ENCODE data around the gene CR1.
"Not testable (repeated sequence)": the region's sequence is repeated elsewhere in the genome, so short reads cannot be mapped to it uniquely, and the experiment has no call there.

The CR1 gene

DNA sequence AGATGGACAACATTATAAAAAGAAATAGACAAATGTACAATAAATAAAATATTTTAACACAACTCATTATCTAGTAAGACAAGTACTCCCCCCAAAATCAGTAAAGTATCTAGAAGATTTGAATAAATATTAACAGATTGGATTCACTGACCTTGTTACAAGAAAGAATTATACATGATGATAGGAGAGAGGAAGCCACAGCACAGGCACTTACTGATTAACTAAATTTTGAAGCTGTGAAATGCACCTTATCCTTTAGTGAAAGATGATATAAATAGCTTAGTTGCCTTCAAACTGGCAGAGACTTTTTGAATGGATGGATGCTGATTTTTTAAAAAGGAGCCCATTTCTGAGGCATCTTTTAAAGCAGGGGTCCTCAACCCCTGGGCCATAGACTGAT is 8.5 kb downstream of the CR1 start:
- no peak for DNase-seq

DNA sequence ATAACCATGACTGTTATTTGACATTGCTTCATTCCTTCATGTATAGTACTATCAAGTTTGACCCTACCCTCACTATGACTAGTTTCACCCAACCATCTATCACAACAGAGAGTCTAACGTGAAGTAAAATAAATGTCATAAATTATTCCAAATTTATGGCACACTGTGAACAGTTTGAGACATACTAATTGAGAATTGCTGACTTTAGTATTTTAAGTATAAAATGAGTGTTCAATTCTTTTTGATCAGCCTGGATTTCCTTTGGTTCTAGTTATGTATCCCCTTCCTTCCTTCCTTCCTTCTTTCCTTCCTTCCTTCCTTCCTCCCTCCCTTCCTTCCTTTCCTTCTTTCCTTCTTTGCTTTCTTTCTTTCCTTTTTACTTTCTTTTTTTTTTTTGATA is 14.5 kb downstream of the CR1 start:
- no peak for DNase-seq

DNA sequence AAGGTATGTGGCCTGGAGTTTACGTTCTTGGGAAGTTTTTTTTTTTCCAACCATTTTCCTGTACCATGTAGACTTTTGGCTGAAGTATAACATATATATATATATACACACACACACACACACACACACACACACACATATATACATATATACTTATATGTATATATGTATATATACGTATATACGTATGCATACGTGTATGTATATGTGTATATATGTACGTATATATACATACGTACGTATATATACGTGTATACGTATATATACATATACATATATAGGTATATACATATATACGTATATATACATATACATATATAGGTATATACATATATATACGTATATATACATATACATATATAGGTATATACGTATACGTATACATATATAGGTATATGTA is 18.9 kb downstream of the CR1 start:
- DNase-seq: no peak

DNA sequence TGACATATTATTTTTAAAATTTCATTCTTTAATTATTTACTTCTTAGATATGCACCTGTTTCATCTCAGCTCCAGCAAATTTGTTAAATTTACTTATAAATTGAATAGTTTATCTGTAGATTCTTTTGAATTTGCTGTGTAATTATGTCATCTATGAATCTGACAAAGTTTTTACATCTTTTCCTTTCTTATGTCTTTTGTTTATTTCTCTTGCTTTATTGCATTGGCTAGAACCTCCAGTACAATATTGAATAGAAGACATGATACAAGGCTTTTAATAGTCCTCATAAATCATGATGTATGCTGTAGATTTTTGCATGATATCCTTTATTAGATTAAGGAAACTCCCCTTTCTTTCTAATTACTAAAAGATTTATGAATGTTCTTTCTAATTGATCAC is 20.8 kb downstream of the CR1 start:
- no peak for DNase-seq

DNA sequence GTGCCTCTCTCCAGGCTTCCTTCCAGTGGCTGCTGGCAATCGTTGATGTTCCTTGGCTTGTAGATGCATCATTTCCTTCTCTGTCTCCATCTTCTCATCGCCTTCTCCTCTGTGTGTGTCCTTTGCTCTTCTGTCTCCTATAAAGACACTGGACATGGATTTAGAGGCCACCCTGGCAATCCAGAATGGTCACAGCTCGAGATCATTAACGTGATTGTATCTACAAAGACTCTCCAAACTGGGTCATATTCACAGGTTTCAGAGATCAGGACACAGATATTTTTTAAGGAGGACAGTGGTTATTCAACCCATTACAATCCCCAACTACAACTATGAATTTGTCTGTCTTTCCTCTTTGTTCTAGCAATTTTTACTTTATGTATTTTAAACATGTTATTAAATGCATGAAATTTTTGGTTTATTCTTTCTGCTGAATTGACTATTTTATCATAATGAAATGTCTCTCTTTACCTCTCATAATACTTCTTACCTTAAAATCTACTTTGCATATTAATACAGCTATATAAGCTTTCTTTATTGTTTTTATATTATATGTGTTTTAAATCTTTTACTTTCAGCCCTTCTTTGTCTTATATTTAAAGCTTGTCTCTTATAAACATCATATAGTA is 22.8 kb downstream of the CR1 start:
- no peak for DNase-seq

DNA sequence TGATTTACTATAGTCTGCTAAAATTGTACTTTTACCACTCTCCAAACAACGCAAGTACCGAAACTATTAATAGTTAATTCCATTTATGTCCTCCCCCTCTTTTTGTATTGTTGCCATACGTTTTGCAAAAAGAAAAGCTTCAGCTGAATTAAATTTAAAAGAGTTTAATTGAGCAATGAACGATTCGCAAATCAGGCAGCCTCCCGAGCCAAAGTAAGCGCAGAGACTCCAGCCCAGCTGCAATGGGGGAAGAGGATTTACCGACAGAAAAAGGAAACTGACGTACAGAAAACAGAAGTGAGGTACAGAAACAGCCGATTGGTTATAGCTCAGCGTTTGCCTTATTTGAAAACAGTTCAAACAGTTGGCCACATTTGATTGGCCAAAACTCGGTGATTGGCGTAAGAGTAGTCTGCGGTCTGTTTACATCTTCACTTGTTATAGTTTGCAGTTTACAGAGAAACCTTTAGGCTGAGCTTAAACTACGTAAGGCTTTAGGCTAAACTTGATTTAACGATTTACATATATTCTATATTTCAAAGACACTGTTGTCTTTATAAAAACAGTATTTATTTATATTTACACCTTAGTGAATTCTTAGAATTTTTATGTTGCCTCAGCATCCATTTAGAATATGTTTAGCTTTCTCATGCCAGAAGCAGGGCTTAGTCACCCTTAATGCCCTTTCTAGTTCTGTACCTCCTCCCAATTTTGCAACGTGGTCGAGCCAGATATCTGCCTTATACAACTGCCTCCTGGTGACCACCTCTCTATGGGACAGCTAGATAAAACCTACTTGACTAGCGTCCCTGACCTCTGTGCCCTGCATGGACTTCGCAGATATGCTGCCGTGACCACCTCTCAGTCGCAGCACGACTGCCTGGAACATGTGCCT is 23.8 kb downstream of the CR1 start:
- no peak for DNase-seq

DNA sequence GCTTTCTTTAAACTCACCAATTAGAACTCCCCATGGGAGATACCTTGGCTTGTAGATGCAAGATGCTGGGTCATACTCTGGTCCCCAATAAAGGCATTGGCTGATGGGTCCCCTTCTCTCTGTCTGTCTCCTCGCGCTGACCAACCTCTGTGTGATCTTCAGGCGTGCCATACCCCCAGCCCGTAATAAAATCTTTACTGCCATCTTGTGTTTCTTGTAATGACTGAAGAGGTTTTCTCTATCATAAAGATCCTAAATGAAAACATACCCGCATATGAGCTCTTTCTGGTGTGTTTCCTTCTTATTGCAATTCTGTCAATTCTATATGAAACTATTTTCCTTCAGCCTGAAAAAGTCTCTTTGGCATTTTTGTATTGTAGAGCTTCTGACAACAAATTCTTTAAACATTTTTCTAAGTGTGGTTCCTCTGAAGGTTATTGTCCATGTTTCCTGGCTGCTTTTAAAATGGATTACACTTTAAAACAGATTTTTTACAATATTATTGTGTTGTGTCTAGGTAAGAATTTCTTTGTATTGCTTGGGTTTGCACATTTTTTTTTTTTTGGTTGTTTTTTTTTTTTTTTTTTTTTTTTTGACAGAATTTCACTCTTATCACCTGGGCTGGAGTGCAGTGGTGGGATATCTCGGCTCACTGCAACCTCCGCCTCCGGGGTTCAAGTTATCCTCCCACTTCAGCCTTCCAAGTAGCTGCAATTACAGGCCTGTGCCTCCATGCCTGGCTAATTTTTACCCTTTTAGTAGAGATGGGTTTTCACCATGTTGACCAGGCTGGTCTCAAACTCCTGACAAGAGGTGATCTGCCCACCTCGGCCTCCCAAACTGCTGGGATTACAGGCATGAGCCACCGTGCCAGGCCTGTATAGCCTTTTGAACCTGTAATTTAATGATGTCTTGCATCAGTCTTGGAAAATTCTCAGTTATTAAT is 24.7 kb downstream of the CR1 start:
- DNase-seq: not testable (repeated sequence)

DNA sequence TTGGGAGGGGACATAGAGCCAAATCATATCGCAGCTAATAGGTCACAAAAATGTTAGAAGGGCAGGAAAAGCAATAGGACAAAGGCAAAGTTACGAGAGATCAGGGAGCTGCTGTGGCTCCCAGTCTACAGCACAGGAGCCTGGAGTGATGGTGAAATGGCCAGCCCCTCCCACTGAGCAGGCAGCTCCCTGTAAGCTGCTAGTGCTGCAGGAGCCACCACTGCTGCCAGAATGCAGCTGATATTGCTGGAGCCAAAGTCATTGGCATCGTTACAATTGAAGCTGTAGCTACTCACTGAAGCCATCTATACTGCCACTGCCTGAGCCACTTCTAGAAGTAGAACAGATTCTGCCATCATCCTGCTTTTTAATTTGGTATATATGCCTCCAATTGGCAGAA is 29.3 kb downstream of the CR1 start:
- not testable (repeated sequence) for DNase-seq

DNA sequence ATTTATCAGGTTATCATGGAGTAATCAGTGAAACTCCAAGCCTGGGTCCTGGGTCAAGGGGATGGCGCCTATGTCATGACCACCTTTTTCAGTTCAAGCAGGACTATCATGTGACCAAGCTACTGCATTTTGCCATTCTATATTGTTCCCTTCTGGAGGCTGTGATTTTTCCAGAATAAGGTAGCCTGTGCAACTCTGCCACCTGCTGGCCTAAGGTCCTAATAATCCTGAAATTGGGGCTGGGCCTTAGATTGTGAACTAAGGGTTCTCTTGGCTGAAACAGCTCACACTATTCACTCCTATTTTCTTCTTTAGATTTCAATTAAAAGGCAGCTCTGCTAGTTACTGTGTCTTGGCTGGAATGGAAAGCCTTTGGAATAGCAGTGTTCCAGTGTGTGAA is 32.4 kb downstream of the CR1 start:
- not testable (repeated sequence) for DNase-seq

DNA sequence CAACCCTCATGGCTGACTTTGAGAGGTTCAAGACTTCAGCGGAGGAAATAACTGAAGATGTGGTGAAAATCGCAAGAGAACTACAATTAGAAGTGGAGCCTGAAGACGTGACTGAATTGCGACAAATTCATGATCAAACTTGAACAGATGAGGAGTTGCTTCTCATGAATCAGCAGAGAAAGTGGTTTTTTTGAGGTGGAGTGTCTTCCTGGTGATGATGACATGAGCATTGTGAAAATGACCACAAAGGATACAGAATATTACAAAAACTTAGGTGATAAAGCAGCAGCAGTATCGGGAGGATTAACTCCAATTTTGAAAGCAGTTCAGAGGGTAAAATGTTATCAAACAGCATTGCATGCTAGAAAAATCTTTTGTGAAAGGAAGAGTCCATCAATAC is 40.3 kb downstream of the CR1 start:
- not testable (repeated sequence) for DNase-seq

DNA sequence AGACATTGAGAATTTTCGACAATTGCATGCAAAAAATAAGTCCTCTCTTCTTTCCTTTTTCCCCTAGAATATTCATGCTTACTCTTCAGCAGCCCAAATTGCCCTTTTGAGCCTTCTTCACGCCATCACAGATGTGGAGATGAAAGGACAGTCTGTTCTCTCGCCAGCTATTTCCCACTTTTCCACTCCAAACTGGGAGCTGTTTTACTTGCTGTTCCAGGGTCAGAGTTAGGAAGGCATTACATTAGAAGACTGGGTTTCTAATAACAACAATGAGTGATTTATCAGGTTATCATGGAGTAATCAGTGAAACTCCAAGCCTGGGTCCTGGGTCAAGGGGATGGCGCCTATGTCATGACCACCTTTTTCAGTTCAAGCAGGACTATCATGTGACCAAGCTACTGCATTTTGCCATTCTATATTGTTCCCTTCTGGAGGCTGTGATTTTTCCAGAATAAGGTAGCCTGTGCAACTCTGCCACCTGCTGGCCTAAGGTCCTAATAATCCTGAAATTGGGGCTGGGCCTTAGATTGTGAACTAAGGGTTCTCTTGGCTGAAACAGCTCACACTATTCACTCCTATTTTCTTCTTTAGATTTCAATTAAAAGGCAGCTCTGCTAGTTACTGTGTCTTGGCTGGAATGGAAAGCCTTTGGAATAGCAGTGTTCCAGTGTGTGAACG is 50.9 kb downstream of the CR1 start:
- DNase-seq: not testable (repeated sequence)

DNA sequence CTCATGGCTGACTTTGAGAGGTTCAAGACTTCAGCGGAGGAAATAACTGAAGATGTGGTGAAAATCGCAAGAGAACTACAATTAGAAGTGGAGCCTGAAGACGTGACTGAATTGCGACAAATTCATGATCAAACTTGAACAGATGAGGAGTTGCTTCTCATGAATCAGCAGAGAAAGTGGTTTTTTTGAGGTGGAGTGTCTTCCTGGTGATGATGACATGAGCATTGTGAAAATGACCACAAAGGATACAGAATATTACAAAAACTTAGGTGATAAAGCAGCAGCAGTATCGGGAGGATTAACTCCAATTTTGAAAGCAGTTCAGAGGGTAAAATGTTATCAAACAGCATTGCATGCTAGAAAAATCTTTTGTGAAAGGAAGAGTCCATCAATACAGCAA is 58.9 kb downstream of the CR1 start:
- DNase-seq: not testable (repeated sequence)

DNA sequence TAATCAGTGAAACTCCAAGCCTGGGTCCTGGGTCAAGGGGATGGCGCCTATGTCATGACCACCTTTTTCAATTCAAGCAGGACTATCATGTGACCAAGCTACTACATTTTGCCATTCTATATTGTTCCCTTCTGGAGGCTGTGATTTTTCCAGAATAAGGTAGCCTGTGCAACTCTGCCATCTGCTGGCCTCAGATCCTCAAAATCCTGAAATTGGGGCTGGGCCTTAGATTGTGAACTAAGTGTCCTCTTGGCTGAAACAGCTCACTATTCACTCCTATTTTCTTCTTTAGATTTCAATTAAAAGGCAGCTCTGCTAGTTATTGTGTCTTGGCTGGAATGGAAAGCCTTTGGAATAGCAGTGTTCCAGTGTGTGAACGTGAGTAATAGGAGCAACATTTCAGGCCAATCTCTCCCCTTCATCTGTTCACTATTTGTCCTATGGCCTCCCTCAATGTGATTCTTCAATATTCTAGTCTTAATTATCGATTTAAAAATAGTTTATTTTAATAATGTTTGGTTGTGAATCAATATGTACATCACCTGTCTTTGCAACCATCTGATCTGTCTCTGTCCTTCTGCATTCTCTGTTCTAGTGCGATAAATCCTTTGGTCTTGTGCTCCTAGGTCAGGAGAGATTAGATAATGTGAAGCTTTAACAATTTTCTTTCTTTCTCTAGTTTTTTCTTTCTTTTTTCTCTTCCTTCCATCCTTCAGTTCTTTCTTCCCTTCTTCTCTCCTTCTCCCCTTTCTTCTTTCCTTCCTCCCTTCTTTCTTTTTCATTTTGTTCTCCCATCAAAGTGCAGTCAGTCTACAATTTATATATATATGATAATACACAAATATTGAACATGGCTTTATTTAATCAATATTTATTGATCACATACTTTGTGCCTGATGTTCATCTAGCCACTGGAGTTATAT is 69.8 kb downstream of the CR1 start:
- no peak for DNase-seq

DNA sequence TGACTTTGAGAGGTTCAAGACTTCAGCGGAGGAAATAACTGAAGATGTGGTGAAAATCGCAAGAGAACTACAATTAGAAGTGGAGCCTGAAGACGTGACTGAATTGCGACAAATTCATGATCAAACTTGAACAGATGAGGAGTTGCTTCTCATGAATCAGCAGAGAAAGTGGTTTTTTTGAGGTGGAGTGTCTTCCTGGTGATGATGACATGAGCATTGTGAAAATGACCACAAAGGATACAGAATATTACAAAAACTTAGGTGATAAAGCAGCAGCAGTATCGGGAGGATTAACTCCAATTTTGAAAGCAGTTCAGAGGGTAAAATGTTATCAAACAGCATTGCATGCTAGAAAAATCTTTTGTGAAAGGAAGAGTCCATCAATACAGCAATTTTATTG is 76.0 kb downstream of the CR1 start:
- DNase-seq: not testable (repeated sequence)

DNA sequence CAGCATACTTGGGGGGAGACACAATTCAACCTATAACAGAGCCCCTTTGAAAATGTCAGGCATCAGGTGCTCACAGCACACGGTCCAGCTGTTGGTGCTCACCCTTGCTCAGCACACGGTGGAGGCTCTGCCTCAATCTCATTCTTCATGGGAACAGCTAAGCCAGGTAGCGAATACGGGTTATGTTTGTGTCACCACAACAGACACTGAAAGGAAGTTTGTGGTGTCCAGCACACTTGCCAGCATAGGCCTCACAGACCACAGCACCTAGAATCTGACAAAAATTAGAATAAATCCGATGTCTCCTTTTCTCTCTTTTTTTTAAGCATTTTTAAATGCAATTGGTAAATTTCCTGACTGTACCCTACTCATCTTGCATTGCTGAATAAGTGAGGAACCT is 77.1 kb downstream of the CR1 start:
- DNase-seq: not testable (repeated sequence)

DNA sequence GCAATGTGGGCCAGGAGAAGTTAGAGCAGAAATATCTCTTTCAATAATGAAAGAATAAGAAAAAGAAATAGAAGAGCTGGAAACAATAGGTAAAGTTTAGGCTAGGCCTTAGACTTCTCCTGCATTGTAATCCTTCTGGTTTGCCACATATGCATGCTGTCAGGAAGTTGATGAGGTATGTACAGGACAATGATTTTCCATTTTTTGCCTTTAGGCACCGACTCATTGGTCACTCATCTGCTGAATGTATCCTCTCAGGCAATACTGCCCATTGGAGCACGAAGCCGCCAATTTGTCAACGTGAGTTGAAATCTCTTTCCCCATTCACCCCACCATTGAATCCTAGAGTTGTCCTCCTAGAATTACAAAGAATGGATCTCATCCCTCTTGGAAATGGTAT is 79.4 kb downstream of the CR1 start:
- DNase-seq: not testable (repeated sequence)

DNA sequence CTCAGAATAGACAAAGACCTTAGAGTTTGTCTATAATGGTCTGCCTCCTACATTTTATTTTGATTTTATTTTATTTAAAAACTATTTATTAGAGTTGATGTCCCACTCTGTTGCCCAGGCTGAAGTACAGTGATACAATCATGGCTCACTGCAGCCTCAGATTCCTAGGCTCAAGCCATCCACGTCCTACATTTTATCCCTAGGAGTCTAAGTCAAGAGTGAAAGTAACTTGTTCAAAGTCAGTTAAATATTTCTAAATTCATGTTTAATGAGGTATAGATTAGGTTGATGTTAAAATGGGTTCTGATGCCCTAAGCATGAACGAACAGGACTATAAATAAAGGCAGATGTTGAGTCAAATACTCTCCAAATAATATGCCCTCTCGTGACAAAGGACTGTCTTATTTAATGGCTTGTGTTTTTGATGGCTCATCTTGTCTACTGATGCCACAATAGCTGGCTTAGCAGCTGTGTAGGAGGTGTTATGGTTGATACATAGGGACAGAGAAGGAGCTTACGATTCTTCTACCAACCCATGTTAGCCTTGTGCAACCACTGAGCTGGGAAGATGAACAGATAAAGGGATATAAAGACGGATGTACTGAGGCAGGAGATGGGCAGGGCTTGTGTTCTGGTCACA is 83.0 kb downstream of the CR1 start:
- DNase-seq: no peak

DNA sequence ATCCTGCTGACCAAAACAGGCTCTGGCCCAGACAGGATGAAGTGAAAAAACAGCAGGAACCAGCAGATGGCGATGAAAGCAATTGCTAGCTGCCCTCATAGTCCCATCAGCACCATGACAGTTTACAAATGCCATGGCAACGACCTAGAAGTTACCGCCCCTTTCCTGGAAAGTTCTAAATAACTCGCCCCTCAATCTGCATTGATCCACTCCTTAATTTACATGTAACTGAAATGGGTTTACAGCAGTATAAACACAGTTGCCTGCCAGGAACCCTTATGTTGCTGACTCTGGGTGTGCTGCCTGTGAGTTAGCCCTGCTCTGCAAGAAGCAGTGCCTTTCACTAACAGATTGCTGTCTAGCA is 83.5 kb downstream of the CR1 start:
- DNase-seq: peak; percentile 31

DNA sequence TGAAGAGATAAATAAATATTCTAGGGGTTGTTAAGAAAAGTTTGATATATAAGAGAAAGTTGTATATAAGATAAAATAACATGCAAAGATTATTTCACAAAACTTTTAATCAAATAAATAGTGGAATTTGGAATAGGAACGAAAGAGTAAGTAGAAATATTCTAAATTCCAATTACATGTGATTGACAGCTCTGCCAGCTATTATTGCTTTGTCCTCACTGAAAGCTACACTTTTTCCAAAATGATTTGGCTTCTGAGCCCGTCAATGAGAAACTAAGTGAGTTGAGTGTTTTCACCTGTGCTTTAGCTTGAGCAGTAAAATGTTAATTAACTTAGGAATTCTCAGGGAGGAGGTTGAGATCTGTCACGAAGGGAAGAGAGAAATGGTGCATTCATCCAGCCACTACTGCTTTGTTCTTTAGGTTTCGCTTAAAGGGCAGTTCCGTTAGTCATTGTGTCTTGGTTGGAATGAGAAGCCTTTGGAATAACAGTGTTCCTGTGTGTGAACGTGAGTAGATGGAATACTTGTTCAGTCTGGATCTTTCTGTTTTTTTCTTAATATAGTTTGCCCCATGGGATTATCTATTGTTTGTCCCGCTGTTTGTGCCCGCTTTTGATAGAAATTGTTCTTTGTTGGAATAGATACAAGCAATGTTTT is 85.7 kb downstream of the CR1 start:
- DNase-seq: no peak

DNA sequence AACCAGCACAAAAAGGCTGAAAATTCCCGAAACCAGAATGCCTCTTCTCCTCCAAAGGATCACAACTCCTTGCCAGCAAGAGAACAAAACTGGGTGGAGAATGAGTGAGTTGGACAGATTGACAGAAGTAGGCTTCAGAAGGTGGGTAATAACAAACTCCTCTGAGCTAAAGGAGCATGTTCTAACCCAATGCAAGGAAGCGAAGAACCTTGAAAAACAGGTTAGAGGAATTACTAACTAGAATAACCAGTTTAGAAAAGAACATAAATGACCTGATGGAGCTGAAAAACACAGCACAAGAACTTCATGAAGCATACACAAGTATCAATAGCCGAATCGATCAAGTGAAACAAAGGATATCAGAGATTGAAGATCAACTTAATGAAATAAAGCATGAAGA is 93.5 kb downstream of the CR1 start:
- DNase-seq: not testable (repeated sequence)

DNA sequence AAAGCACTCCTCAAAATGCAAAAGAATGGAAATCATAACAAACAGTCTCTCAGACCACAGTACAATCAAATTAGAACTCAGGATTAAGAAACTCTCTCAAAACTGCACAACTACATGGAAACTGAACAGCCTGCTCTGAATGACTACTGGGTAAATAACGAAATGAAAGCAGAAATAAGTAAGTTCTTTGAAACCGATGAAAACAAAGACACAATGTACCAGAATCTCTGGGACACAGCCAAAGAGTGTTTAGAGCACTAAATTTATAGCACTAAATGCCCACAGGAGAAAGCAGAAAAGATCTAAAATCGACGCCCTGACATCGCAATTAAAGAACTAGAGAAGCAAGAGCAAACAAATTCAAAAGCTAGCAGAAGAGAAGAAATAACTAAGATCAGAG is 95.2 kb downstream of the CR1 start:
- DNase-seq: not testable (repeated sequence)
